Ovary (tissue), 9 donors: ENCODE results near the gene IL22RA2. TPM values are rescaled to one million over a fixed set of nuclear protein-coding genes. Genes with fewer than 3 reads are reported as not detected.

Experiments
- DNase-seq, 5 donors: peaks; one replicate each; pipeline ENCODE4 v3.0.0-alpha.2; 2019 to 2020
- H3K27ac ChIP-seq, 2 donors: fragments of 200-600 bp; one replicate each; pipeline versions ENCODE4 v1.5.1 to v1.8.0; 2019 to 2022
- H3K27me3 ChIP-seq: fragments of 200-600 bp; one replicate; pipeline ENCODE4 v1.8.0; 2022
- H3K36me3 ChIP-seq: fragments of 200-600 bp; sonication (generic); one replicate; pipeline ENCODE4 v1.5.1; 2019
- H3K4me1 ChIP-seq: one replicate; pipeline ENCODE4 v1.8.1; 2013; ENCODE audit warnings: mild to moderate bottlenecking, moderate library complexity; ENCODE audit not compliant: insufficient read depth
- H3K4me3 ChIP-seq: fragments of 200-600 bp; sonication (generic); one replicate; pipeline ENCODE4 v1.5.1; 2017
- H3K9me3 ChIP-seq, 2 donors: fragments of 200-600 bp in 1 of 2; sonication (generic) in 1 of 2; one replicate each; pipeline versions ENCODE4 v1.5.1 to v1.8.1; 2013 to 2019; ENCODE audit warnings: mild to moderate bottlenecking in 1 of 2, moderate library complexity in 1 of 2
- EP300 ChIP-seq: sonication (generic); formaldehyde crosslinking; IDR thresholded peaks from one replicate; pipeline ENCODE4 v1.6.1; 2017; ENCODE audit warnings: antibody characterized with exemption
- POLR2A ChIP-seq: fragments of 450-650 bp; IDR thresholded peaks from one replicate; pipeline ENCODE4 v1.6.1; 2017; ENCODE audit warnings: antibody characterized with exemption, mild to moderate bottlenecking, moderate library complexity
- WGBS, 3 donors: extraction: QIAGEN DNeasy Blood & Tissue Kit in 1 of 3; methylation state at CpG; one replicate each; pipeline versions ENCODE4 v1.1.5 to v1.1.7; 2013 to 2017; 5-methylcytosine and 5-hydroxymethylcytosine counted together
- intact Hi-C, 4 donors: fragments of 100-400 bp; cut with DNase I; formaldehyde crosslinking; loops; one replicate each; pipeline versions ENCODE4 v1.11.0 to v1.15.1; 2022 to 2023
- polyA plus RNA-seq, 2 donors: library from polyadenylated mRNA; stranded (reverse); fragments of 200-250 nt in 1 of 2; fragments of 350-450 nt in 1 of 2; fragmentation: Illumina TruSeq in 1 of 2; extraction: RNeasy Lipid Tissue Mini Kit (QIAGEN cat#74804) in 1 of 2; gene quantifications; one replicate each; pipeline ENCODE4 v1.2.3, GENCODE V29; 2013 to 2014
- total RNA-seq, 7 donors: library from RNA; depleted of rRNA in 2 of 7; stranded (reverse); fragments of >200 nt in 2 of 7; fragmentation: NEBNext Ultra II Directional in 3 of 7; extraction: Animal tissue kit (Norgen Biotek cat#: 25700) in 3 of 7; gene quantifications; one replicate each; pipeline versions ENCODE4 v1.1.0 to v1.2.4, GENCODE V29; 2016 to 2023
- TF ChIP-seq, protein P1 (sequence below), 3 donors: fragments of 450-650 bp in 2 of 3; fragments of 200-600 bp in 1 of 3; IDR thresholded peaks; one replicate each; pipeline versions ENCODE4 v1.5.1 to v1.8.0; 2016 to 2022; ENCODE audit warnings: antibody characterized with exemption in 3 of 3, mild to moderate bottlenecking in 1 of 3
- donor health status: DM: no; HTN: no; CAD: no; lungs with moderate emphysema.
- donor health status: DM: no; HTN: no; CAD: no.
- donor health status: Bipolar disorder and iron deficiency.
- donor health status: DM: yes; HTN: yes; CAD: no.
- donor health status: DM: no; HTN: no; CAD: no.
- donor health status: DM: yes; HTN: yes; CAD: no.

Gene IL22RA2
- total and polyA plus RNA-seq, 9 donors, result not detected

DNA sequence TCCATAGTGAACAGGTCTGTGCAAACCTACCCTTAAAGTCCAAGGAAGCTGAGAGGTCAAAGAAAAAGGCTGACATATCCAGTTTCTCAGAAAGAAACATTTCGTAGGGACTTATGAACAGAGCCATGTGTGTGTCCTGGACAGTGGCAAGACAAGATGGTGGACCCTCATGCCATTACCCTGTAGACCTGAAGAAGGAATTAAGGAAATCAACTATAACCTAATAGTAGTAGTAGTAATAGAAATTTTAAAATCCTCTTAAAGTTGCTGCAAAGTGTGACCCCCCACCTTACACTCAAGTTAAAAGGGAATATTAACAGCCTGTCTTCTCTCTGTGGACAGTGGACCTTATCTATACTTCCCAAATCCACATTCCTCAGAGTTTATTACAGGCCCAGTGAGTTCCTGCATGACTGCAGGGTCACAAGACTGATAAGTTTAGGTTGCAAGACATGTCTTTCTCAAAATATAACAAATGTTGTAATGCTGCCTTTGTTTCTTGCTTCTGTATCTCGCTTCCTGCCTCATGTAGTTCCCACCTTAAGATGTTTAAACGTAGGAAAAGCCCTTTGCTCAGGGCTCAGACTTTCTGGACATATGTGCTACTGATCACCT, 10.6 kb downstream of the IL22RA2 start:
- no peaks in the 10 kb centered on the region for H3K4me1 ChIP-seq
- no peaks in the 10 kb centered on the region for H3K27me3 ChIP-seq
- no peak for TF ChIP-seq POLR2A
- TF ChIP-seq, protein P1, sequence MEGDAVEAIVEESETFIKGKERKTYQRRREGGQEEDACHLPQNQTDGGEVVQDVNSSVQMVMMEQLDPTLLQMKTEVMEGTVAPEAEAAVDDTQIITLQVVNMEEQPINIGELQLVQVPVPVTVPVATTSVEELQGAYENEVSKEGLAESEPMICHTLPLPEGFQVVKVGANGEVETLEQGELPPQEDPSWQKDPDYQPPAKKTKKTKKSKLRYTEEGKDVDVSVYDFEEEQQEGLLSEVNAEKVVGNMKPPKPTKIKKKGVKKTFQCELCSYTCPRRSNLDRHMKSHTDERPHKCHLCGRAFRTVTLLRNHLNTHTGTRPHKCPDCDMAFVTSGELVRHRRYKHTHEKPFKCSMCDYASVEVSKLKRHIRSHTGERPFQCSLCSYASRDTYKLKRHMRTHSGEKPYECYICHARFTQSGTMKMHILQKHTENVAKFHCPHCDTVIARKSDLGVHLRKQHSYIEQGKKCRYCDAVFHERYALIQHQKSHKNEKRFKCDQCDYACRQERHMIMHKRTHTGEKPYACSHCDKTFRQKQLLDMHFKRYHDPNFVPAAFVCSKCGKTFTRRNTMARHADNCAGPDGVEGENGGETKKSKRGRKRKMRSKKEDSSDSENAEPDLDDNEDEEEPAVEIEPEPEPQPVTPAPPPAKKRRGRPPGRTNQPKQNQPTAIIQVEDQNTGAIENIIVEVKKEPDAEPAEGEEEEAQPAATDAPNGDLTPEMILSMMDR (IDR thresholded peaks at IDR 0.05), result no peak
- no peak overlapping the region for H3K27ac ChIP-seq
- no peaks in the 10 kb centered on the region for H3K9me3 ChIP-seq
- WGBS, 3 donors, result 63 to 76% (median 65%) methylated on average over 3 of the region's 3 CpGs
- intact Hi-C loops, result no loop called here
- no peak for DNase-seq
- no peaks in the 10 kb centered on the region for H3K36me3 ChIP-seq
- H3K4me3 ChIP-seq, result no peak overlapping the region

DNA sequence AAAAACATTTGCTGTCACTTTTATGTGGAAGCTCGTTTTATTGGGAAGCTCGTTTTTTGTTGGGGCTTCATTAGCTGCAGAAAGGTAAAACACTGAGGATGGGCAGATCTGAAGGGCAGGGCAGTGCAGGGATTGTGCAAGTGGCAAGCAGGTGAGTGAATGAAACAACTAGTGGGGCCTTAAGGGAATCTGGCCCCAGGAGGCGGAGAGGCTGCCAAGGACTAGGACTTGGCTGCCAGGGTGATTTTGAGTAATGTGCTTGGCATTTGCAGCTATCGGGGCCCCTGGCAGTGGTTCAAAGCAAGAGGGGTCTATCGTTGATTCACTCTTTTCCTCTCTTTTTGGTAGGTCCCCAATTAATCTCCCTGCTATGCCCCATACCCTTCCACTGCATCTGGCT, 11.5 kb downstream of the IL22RA2 start:
- Histone ChIP-seq H3K36me3 (no peaks in the 10 kb centered on the region), H3K27me3 (no peaks in the 10 kb centered on the region), H3K27ac (no peak overlapping the region), H3K4me1 (no peaks in the 10 kb centered on the region), H3K9me3 (no peaks in the 10 kb centered on the region), H3K4me3 (no peak overlapping the region)
- 72 to 77% (median 75%) methylated on average over 5 of the region's 5 CpGs for WGBS, 3 donors
- no peak for DNase-seq
- intact Hi-C loops, result no loop called here
- TF ChIP-seq POLR2A (no peak), EP300 (no peak)
- TF ChIP-seq, protein P1 (IDR thresholded peaks at IDR 0.05), result no peak

DNA sequence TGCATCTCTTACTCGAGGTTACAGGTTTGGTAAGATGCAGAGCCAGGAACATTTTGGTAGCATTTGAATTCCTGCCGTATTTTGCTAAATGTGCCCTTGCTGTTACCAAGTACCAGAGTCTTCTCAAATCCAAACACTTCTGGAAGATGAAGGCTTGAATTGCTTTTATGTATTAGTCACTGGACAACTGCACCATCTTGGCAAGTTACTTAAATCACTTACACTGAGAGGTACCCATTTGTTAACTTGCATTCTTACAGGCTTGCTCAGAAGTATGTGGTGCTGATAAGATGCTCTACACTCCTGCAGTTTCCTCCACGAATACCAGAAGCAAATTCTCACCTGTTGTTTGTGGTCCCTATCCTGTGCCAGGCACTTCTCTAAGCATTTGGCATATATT, 12.7 kb downstream of the IL22RA2 start:
- TF ChIP-seq, protein P1 (IDR thresholded peaks at IDR 0.05), result no peak
- TF ChIP-seq POLR2A (no peak), EP300 (no peak)
- Histone ChIP-seq H3K4me3 (no peak overlapping the region), H3K27ac (no peak overlapping the region), H3K36me3 (no peaks in the 10 kb centered on the region), H3K9me3 (no peaks in the 10 kb centered on the region), H3K4me1 (no peaks in the 10 kb centered on the region), H3K27me3 (no peaks in the 10 kb centered on the region)
- 51 to 70% (median 57%) methylated on average over 3 of the region's 3 CpGs for WGBS, 3 donors
- intact Hi-C loops, result no loop called here
- no peak for DNase-seq

GRCh38 chr6:137159912-137160311, 13.5 kb downstream of the IL22RA2 start:
- H3K4me1 ChIP-seq, result no peaks in the 10 kb centered on the region
- no peaks in the 10 kb centered on the region for H3K9me3 ChIP-seq
- DNase-seq, result no peak
- H3K4me3 ChIP-seq, result no peak overlapping the region
- no peaks in the 10 kb centered on the region for H3K36me3 ChIP-seq
- TF ChIP-seq, protein P1 (IDR thresholded peaks at IDR 0.05), result no peak
- TF ChIP-seq POLR2A (no peak), EP300 (no peak)
- intact Hi-C loops, result no loop called here
- H3K27ac ChIP-seq, result no peak overlapping the region
- H3K27me3 ChIP-seq, result no peaks in the 10 kb centered on the region
